Uterus (tissue), 2 donors: ENCODE results near the gene SNAP29.

Source experiments
- POLR2A ChIP-seq, 2 donors: fragments of 450-650 bp; IDR thresholded peaks; one replicate each; pipeline ENCODE4 v1.6.1; 2016; ENCODE audit warnings: antibody characterized with exemption in 2 of 2, mild to moderate bottlenecking in 1 of 2, moderate library complexity in 1 of 2
- TF ChIP-seq, protein P1 (sequence below), 4 experiments: fragments of 200-600 bp in 2 of 4; fragments of 450-650 bp in 2 of 4; sonication (generic) in 2 of 4; IDR thresholded peaks; one replicate each; pipeline ENCODE4 v1.5.1; 2016 to 2019; ENCODE audit warnings: antibody characterized with exemption in 4 of 4, mild to moderate bottlenecking in 2 of 4, moderate library complexity in 1 of 4

DNA sequence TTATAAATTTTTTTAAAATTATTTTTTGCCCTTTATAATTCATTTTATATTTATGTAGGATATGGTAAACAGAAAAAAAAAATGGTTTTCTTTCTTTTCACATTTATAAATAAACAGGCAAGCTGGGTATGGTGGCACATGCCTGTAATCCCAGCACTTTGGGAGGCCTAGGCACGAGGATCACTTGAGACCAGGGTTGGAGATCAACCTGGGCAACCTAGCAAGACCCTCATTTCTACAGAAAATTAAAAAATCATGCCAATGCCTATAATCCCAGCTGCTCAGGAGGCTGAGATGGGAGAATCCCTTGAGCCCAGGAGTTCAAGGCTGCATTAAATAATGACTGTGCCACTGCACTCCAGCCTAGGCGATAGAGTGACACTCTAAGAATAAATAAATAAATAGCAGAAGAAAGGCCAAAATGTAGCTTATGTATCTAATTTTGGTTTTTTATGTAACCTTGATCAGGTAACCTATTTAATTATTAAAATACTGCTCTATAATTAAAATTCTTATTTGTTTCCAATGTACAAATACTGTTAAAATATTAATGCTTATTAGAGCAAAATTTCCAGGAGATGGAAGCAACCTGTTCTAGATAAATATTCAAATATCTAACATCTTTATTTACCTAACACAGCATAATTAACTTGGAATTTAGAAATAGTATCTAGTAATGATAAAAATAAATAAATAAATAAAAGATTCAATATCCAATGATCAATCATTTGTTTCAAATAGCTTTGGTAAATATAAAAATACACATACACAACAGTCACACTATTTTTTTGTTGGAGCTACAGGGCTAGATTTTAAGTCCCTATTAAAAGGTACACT, 21.6 kb upstream of the SNAP29 start:
- TF ChIP-seq, protein P1, sequence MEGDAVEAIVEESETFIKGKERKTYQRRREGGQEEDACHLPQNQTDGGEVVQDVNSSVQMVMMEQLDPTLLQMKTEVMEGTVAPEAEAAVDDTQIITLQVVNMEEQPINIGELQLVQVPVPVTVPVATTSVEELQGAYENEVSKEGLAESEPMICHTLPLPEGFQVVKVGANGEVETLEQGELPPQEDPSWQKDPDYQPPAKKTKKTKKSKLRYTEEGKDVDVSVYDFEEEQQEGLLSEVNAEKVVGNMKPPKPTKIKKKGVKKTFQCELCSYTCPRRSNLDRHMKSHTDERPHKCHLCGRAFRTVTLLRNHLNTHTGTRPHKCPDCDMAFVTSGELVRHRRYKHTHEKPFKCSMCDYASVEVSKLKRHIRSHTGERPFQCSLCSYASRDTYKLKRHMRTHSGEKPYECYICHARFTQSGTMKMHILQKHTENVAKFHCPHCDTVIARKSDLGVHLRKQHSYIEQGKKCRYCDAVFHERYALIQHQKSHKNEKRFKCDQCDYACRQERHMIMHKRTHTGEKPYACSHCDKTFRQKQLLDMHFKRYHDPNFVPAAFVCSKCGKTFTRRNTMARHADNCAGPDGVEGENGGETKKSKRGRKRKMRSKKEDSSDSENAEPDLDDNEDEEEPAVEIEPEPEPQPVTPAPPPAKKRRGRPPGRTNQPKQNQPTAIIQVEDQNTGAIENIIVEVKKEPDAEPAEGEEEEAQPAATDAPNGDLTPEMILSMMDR (IDR thresholded peaks at IDR 0.05), result no peak
- TF ChIP-seq POLR2A (IDR thresholded peaks at IDR 0.05), result no peak
